Upper lobe of left lung (tissue), 4 donors: Measurements from ENCODE around the gene VGF.

Experiments used
- POLR2A ChIP-seq, 4 donors: fragments of 450-650 bp; IDR thresholded peaks; one replicate each; pipeline ENCODE4 v1.5.1; 2016 to 2017; ENCODE audit warnings: antibody characterized with exemption in 4 of 4, mild to moderate bottlenecking in 2 of 4
- TF ChIP-seq, protein P1 (sequence below), 6 experiments: fragments of 450-650 bp in 4 of 6; fragments of 200-600 bp in 2 of 6; sonication (generic) in 2 of 6; IDR thresholded peaks; one replicate each; pipeline ENCODE4 v1.5.1; 2016 to 2019; ENCODE audit warnings: antibody characterized with exemption in 6 of 6

DNA sequence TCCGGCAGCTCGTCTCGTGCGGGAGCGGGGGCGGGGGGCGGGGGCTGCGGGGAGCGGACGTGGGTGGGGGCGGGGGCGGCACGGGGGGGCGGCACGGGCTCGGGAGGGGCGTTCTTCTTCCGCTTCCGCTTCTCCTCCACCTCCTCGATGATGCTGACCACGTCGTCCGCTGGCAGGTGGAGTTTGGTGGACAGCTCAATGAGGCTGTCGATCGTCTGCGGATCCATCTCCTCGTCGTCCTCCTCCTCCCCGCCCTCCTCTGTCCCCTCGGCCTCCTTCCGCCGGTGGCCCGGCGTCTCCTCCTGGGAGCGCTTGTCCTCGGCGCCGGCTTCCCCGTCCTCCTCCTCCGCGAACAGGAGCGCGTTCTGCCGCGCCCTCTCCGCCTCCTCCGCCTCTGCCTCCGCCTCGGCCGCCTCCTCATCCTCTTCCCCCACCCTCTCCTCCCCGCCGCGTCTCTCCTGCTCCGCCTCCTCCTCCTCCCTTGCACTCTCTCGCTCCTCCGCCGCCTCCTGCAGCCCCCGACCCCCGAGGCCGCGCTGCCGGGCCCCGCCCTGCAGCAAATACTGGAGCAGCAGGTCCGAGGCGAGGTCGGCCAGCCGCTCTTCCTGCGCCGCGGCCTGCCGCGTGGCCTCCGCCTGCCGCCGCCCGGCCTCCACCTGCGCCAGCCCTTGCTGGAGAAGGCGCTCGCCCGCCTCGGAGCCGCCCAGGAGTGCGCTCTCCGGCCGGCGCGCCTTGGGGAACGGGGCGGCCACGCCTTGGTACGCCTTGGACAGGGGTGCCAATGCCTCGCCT, 1.9 kb downstream of the VGF start:
- no peak for TF ChIP-seq POLR2A (IDR thresholded peaks at IDR 0.05)
- TF ChIP-seq, protein P1, sequence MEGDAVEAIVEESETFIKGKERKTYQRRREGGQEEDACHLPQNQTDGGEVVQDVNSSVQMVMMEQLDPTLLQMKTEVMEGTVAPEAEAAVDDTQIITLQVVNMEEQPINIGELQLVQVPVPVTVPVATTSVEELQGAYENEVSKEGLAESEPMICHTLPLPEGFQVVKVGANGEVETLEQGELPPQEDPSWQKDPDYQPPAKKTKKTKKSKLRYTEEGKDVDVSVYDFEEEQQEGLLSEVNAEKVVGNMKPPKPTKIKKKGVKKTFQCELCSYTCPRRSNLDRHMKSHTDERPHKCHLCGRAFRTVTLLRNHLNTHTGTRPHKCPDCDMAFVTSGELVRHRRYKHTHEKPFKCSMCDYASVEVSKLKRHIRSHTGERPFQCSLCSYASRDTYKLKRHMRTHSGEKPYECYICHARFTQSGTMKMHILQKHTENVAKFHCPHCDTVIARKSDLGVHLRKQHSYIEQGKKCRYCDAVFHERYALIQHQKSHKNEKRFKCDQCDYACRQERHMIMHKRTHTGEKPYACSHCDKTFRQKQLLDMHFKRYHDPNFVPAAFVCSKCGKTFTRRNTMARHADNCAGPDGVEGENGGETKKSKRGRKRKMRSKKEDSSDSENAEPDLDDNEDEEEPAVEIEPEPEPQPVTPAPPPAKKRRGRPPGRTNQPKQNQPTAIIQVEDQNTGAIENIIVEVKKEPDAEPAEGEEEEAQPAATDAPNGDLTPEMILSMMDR (IDR thresholded peaks at IDR 0.05) = no peak
